Measurements from ENCODE around the gene EZR.
"Not testable (repeated sequence)": the region's sequence is repeated elsewhere in the genome, so short reads cannot be mapped to it uniquely, and the experiment has no call there.

EZR gene

DNA sequence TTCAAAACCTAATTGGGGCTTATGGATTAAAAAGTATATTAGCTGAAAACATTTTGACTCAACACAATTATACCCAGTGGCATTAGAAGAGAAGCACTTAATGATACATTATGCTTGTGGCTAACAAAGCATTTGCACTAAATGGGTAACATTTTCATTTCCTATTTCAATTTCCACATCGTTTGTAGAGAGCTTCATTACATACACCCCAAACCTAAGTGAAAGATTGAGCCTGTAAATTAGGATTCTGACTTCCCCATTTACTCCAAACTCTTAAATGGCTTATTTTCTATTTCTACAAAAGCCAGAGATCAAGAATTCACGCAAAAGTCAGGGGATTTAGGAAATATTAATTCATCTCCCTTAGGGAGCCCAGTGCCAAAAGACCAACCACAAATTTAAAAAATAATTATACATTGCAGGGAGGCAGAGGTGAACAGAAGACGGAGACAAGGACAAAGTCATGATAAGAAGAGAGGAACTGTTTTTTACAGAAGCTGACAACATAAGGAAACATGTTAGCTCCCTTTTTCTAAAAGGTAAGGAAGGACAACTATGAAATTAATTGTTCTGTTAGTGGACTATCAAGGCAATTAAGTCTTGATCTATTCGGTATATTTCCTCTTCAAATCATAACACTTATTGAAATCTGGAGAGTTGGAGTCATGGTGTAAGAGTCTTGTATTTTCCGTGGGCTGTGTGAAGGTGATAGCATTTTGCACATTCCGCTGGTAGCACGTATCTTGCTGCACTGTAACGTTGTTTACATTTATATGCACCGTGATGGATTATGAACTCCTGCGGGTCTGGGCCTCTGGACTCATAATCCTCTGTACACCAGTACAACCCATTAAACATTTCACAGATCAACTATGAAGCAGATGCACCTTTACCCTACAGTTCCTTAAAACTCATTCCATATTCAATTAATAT lies 24.8 kb upstream of the EZR start:
- DNase-seq (ENCODE audit: low read depth in 3 of 3, low spot score in 1 of 3): no peak

DNA sequence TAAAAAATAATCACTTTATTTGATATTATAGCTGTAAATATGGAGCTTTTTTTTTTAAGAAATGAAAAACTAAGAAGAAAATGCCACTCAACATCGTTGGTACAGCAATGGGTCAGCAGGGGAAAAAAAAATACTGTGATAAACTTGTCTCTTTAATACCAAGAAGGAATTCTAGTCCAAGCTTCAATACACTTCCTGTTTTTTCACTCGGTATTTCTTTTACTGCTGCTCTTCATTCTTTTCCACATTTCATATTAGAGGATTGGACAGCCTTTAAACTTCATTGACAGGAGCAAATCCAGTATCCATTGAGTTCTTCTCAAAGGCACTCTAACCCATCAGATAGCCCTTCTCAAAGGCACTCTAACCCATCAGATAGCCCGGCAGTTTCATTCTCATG lies 22.2 kb upstream of the EZR start:
- no peak for DNase-seq (ENCODE audit: low read depth in 3 of 3, low spot score in 1 of 3)

- DNase-seq (ENCODE audit: low read depth in 3 of 3, low spot score in 1 of 3): no peak
Measured at GRCh38 chr6:158840465-158840864, 21.3 kb upstream of the EZR start.

DNA sequence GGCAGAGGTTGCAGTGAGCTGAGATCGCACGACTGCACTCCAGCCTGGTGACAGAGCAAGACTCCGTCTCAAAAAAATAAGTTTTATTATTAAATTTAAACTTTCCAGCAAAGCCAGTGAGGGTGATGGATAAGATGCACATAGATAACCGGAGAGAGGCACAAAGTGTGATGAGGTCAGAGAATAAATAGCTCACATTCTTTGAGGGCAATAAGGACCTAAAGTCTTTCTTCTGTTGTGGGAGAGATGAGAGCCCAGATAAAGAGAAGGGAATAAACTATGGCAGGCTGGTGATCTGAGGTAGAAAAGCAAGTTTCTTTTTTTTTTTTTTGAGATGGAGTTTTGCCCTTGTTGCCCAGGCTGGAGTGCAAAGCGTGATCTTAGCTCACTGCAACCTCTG lies 20.6 kb upstream of the EZR start:
- DNase-seq (ENCODE audit: low read depth in 3 of 3, low spot score in 1 of 3): no peak

- not testable (repeated sequence) for DNase-seq (ENCODE audit: low read depth in 3 of 3, low spot score in 1 of 3)
Measured at GRCh38 chr6:158838790-158839189, 19.6 kb upstream of the EZR start.

- DNase-seq (ENCODE audit: low read depth in 3 of 3, low spot score in 1 of 3): no peak
Measured at GRCh38 chr6:158837684-158838625, 18.8 kb upstream of the EZR start.

GRCh38 chr6:158836625-158837311 lies 17.6 kb upstream of the EZR start:
- DNase-seq (ENCODE audit: low read depth in 3 of 3, low spot score in 1 of 3): no peak

GRCh38 chr6:158835616-158836221 lies 16.6 kb upstream of the EZR start:
- DNase-seq (ENCODE audit: low read depth in 3 of 3, low spot score in 1 of 3): no peak

- DNase-seq (ENCODE audit: low read depth in 3 of 3, low spot score in 1 of 3): no peak
Measured at GRCh38 chr6:158834675-158835385, 15.7 kb upstream of the EZR start.

GRCh38 chr6:158832807-158833206 lies 13.6 kb upstream of the EZR start:
- DNase-seq (ENCODE audit: low read depth in 3 of 3, low spot score in 1 of 3): not testable (repeated sequence)

DNA sequence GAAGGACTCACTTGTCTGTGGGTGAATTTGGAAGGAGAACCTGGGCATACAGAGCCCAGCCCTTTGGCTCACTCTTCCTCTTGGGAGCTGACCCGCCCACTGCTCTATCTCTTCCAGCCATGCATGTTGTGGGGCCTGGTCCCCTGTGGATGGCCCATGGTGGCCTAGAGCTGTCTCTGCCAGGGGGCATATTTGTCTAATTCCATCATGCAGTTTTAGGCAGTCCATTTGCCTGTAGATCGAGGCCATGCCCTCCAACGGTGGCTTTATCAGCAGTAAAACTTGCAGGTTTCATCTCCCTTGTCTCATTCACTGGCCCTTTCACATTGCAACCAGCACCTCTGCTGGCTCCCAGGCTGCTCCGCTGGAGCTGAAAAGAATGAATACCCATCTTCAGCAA lies 12.9 kb upstream of the EZR start:
- DNase-seq (ENCODE audit: low read depth in 3 of 3, low spot score in 1 of 3): no peak

- no peak for DNase-seq (ENCODE audit: low read depth in 3 of 3, low spot score in 1 of 3)
Measured at GRCh38 chr6:158831571-158831970, 12.4 kb upstream of the EZR start.

- no peak for DNase-seq (ENCODE audit: low read depth in 3 of 3, low spot score in 1 of 3)
Measured at GRCh38 chr6:158830736-158831135, 11.6 kb upstream of the EZR start.

DNA sequence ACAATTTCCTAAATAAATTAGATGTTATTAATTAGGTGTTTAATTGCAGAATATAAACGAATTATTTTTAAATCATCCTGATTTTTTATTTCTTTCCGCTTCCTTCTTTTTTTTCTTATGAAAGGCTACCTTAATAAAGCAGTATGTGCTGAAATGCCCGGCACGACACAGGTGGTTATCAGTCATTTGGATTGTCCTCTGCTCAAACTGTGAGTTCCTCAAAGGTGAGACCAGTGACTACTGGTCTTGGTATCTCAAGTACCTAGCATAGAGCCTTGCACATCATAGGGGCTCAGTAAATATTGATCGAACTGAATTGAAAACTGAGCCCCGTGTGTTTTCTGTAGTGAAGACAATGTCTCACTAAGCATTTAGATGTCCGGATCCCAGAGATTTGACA lies 9.6 kb upstream of the EZR start:
- no peak for DNase-seq (ENCODE audit: low read depth in 3 of 3, low spot score in 1 of 3)

DNA sequence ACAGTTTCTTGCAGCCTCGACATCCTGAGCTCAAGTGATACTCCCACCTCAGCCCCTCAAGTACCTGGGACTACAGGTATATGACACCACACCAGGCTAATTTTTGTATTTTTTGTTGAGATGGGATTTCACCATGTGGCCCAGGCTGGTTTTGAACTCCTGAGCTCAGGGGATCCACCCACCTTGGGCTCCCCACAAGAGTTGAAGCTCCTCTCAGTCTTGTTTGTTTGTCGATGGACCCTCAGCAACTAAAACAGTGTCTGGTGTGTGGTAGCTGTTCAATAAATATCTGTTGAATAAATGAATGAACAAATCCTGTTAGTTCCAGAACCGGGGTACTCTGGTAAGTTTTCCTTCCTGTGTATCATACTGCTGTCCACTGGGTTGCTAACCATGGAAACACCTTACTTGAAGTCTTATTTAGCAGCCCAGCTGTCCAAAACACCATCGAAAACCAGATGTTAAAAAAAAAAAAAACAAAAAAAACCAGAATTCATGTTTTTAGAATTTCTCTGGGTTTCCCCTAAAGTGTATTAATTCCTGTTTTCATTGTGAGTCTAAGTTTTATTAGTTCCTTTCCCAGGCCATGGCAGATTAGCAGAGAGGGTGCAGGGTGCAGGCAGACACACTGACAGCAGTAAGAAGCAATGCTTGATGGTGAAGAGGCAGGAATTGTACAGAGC lies 7.8 kb upstream of the EZR start:
- no peak for DNase-seq (ENCODE audit: low read depth in 3 of 3, low spot score in 1 of 3)

DNA sequence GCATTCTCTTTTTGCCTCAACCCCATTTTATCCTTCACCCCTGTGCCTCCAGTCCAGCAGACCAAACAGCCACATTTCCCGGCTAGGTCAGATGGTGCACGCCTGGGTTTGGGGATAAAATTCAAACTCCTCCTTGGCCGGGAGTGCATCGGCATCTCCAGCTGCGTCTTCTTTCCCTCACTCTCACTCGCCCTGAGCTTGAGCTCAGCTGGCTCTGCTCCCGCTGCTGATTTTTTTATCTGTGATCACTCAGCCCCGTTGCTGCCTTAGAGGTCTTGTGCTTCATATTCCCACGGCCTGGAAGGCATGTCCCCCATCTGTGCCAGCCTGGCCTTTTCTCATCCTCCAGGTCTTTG lies 6.8 kb upstream of the EZR start:
- no peak for DNase-seq (ENCODE audit: low read depth in 3 of 3, low spot score in 1 of 3)

DNA sequence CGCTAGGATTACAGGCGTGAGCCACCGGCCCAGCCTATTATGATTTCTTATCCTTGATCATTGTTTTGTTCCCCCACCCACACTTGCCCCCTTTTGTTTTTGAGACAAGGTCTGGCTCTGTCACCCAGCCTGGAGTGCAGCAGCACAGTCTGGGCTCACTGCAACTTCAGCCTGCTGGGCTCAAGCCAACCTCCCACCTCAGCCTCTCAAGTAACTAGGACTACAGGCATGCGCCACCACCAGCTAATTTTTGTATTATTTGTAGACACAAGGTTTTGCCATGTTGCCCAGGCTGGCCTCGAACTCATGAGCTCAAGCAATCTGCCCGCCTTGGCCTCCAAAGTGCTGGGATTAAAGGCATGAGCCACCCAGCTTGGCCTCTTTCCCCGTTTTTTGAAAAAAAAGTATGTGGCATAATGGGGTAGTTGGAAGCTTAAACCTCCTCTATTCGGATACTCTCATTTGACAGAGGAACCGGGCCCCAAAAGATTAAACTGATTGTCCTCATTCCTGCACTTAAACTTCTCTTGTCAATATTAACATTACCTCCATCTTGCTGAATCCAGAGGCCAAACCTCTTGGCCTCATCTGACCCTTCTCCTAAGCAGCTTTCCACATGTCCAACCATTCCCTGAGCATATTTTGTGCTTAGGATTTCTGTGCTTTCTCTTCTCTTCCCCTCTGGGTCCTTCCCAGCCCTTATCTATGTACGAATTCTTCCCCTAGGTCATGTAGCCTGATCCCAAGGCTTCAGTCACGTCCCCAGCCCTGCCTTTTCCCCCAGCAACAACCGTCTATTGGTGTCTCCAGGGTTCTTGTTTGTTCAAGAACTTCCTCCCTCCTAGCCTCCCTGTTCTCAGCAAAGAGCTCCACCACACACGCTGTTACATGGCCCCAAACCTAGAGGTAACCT lies 6.1 kb upstream of the EZR start:
- DNase-seq (ENCODE audit: low read depth in 3 of 3, low spot score in 1 of 3): no peak

GRCh38 chr6:158823616-158824015 lies 4.4 kb upstream of the EZR start:
- DNase-seq (ENCODE audit: low read depth in 3 of 3, low spot score in 1 of 3): not testable (repeated sequence)

Data from stimulated activated CD4-positive, alpha-beta T cell treated with anti-CD3 and anti-CD28 coated beads, TNF-alpha, amount 100 ng/mL, for 1 hour (primary cell).